H1 (cell line): ENCODE measurements around the gene KCNK2. TPM values are rescaled to one million over a fixed set of nuclear protein-coding genes. Genes with fewer than 3 reads are reported as not detected.

Source experiments
- ATF3 ChIP-seq: IDR thresholded peaks from 2 replicates; pipeline ENCODE4 v1.6.1; 2011; ENCODE audit warnings: low read depth, mild to moderate bottlenecking, low read length; ENCODE audit not compliant: insufficient read depth
- CBX8 ChIP-seq: fragments of 300-800, 300-1000 bp; sonication (generic); IDR thresholded peaks from 2 replicates; pipeline ENCODE4 v1.7.1; 2016; ENCODE audit warnings: low read depth, low read length, borderline replicate concordance
- E2F6 ChIP-seq: IDR thresholded peaks from 2 replicates; pipeline ENCODE4 v1.6.1; 2012; ENCODE audit warnings: inconsistent platforms
- MAX ChIP-seq: IDR thresholded peaks from 2 replicates; pipeline ENCODE4 v1.6.1; 2012; ENCODE audit warnings: inconsistent platforms
- PHF8 ChIP-seq: fragments of 200-600 bp; sonication (generic); conservative IDR thresholded peaks from 2 replicates; pipeline ENCODE4 v1.7.1; 2012; ENCODE audit warnings: low read depth, mild to moderate bottlenecking, inconsistent platforms, low read length, moderate library complexity
- POLR2AphosphoS5 ChIP-seq: IDR thresholded peaks from 2 replicates; pipeline ENCODE4 v1.6.1; 2011; ENCODE audit warnings: low read depth, low read length
- TAF7 ChIP-seq: optimal IDR thresholded peaks from 2 replicates; pipeline ENCODE3; 2011; ENCODE audit warnings: low read depth, mild to moderate bottlenecking, inconsistent platforms, low read length, moderate library complexity, borderline replicate concordance
- polyA plus RNA-seq, 7 experiments: library from polyadenylated mRNA; depleted of rRNA in 3 of 7; stranded (reverse) in 5 of 7; unstranded in 2 of 7; fragments of >200 nt in 5 of 7; fragments of 200-250 nt in 2 of 7; gene quantifications; 1 replicate in 5 of 7; 2 replicates in 1 of 7; 4 replicates in 1 of 7; pipeline versions ENCODE4 v1.2.1 to v1.2.3, GENCODE V29; 2011 to 2013; ENCODE audit warnings: missing spikeins in 2 of 7, mixed read lengths in 2 of 7
- total RNA-seq: library from RNA; stranded (reverse); fragmentation: NEBNext Ultra II Directional; extraction: Animal tissue kit (Norgen Biotek cat#: 25700); gene quantifications from 2 replicates; pipeline ENCODE4 v1.2.1, GENCODE V29; 2021

Gene KCNK2
- total and polyA plus RNA-seq, 2 of the 8 experiments (the other 6 are each of a cell fraction or from before 2014, with no cell fraction given), result 0.59 to 1.2 TPM

- TF ChIP-seq MAX, result peak; percentile 51; the same call in 1 of the 2 replicates
- peak; percentile 62 for TF ChIP-seq E2F6
- TF ChIP-seq PHF8, result no peak; the same call in 1 of the 2 replicates
- TF ChIP-seq POLR2AphosphoS5, result no peak
- no peak for TF ChIP-seq CBX8
- TF ChIP-seq ATF3, result no peak
- TF ChIP-seq TAF7, result no peak
These were observed at the start of gene KCNK2 (continued) for GRCh38 chr1:215082532-215083382.
